ENCODE measurements around the gene TMPRSS4. TPM values are rescaled to one million over a fixed set of nuclear protein-coding genes. Genes with fewer than 3 reads are reported as not detected.

Gene TMPRSS4
- total RNA-seq, 1 experiment from 2014 or later, result not detected

DNA sequence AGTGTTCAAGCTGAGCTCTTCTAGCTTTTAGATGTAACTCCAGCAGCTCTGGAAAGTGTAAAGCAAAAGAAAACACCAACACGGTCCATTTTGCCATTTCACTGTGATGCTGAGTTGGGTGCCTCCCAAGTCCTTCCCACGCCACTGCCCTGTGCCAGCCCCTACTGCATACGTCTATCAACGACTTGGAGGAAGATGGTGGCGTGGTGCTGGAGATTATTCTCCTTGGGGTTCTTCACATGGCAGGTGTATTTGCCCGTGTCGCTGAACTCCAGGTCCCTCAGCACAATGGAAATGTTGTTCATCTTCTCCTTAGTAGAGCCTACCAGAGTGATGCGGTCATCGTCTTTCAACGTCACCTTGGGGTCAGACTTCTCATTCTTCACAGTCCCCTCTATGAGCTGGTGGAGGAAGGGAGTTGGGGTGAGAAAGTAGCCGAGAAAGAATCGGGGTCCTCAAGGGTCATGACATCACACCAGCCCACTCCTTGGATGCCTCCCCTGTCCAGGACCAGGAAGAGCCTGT lies 66.8 kb downstream of the TMPRSS4 start:
- H3K27me3 ChIP-seq (ENCODE audit: control insufficient read depth, insufficient read depth, low read length), result peaks cover 35% of the 10 kb centered on the region
- no peak overlapping the region for H3K4me3 ChIP-seq (ENCODE audit: low read depth in 2 of 2, low read length in 2 of 2)
- DNase-seq (ENCODE audit: low read depth, low spot score), result no peak
- no peak for ATAC-seq
- H3K36me3 ChIP-seq (ENCODE audit: control insufficient read depth, insufficient read depth, low read length), result no peaks in the 10 kb centered on the region
- no peaks in the 10 kb centered on the region for H3K4me1 ChIP-seq (ENCODE audit: control insufficient read depth, insufficient read depth, low read length)
- intact Hi-C loops (cut with micrococcal nuclease; ENCODE audit: unreplicated experiment) (loop anchor here (5.0 kb wide), 1 partner anchor 214 kb away; the partner anchor contains the start of gene UBE4A), in situ Hi-C loops (cut with HindIII; ENCODE audit: low pct_unique_long_range_greater_than_20kb, low sequenced_read_pairs) (no loop called here)
- CTCF ChIA-PET, result interaction anchor here (2.2 kb wide), 1 partner anchor 28 kb away, joined by 8 read pairs; no protein-coding TSS in a partner anchor
- no peaks in the 10 kb centered on the region for H3K9me3 ChIP-seq (ENCODE audit: control insufficient read depth, insufficient read depth, low read depth, low read length)
- POLR2A ChIA-PET, result interaction anchor here (1.5 kb wide), 1 partner anchor 9 kb away, joined by 3 read pairs; no protein-coding TSS in a partner anchor
- TF ChIP-seq SIN3A (IDR thresholded peaks at IDR 0.05; ENCODE audit: borderline replicate concordance, insufficient read depth, low read depth, low read length), result no peak
- TF ChIP-seq TCF7L2 (IDR thresholded peaks at IDR 0.05; ENCODE audit: low read depth, low read length), result no peak
- TF ChIP-seq POLR2AphosphoS5 (IDR thresholded peaks at IDR 0.05; ENCODE audit: low read depth, low read length), result no peak
- TF ChIP-seq, protein P1, sequence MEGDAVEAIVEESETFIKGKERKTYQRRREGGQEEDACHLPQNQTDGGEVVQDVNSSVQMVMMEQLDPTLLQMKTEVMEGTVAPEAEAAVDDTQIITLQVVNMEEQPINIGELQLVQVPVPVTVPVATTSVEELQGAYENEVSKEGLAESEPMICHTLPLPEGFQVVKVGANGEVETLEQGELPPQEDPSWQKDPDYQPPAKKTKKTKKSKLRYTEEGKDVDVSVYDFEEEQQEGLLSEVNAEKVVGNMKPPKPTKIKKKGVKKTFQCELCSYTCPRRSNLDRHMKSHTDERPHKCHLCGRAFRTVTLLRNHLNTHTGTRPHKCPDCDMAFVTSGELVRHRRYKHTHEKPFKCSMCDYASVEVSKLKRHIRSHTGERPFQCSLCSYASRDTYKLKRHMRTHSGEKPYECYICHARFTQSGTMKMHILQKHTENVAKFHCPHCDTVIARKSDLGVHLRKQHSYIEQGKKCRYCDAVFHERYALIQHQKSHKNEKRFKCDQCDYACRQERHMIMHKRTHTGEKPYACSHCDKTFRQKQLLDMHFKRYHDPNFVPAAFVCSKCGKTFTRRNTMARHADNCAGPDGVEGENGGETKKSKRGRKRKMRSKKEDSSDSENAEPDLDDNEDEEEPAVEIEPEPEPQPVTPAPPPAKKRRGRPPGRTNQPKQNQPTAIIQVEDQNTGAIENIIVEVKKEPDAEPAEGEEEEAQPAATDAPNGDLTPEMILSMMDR (IDR thresholded peaks at IDR 0.05), result no peak
- TF ChIP-seq, protein P2, sequence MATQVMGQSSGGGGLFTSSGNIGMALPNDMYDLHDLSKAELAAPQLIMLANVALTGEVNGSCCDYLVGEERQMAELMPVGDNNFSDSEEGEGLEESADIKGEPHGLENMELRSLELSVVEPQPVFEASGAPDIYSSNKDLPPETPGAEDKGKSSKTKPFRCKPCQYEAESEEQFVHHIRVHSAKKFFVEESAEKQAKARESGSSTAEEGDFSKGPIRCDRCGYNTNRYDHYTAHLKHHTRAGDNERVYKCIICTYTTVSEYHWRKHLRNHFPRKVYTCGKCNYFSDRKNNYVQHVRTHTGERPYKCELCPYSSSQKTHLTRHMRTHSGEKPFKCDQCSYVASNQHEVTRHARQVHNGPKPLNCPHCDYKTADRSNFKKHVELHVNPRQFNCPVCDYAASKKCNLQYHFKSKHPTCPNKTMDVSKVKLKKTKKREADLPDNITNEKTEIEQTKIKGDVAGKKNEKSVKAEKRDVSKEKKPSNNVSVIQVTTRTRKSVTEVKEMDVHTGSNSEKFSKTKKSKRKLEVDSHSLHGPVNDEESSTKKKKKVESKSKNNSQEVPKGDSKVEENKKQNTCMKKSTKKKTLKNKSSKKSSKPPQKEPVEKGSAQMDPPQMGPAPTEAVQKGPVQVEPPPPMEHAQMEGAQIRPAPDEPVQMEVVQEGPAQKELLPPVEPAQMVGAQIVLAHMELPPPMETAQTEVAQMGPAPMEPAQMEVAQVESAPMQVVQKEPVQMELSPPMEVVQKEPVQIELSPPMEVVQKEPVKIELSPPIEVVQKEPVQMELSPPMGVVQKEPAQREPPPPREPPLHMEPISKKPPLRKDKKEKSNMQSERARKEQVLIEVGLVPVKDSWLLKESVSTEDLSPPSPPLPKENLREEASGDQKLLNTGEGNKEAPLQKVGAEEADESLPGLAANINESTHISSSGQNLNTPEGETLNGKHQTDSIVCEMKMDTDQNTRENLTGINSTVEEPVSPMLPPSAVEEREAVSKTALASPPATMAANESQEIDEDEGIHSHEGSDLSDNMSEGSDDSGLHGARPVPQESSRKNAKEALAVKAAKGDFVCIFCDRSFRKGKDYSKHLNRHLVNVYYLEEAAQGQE (IDR thresholded peaks at IDR 0.05; ENCODE audit: insufficient read depth in 1 of 2, low read depth in 2 of 2, low read length in 1 of 2), result no peak
- no peak overlapping the region for H3K27ac ChIP-seq (ENCODE audit: low read length)
- BruUV-seq (replicated peaks), result no TSS peak

DNA sequence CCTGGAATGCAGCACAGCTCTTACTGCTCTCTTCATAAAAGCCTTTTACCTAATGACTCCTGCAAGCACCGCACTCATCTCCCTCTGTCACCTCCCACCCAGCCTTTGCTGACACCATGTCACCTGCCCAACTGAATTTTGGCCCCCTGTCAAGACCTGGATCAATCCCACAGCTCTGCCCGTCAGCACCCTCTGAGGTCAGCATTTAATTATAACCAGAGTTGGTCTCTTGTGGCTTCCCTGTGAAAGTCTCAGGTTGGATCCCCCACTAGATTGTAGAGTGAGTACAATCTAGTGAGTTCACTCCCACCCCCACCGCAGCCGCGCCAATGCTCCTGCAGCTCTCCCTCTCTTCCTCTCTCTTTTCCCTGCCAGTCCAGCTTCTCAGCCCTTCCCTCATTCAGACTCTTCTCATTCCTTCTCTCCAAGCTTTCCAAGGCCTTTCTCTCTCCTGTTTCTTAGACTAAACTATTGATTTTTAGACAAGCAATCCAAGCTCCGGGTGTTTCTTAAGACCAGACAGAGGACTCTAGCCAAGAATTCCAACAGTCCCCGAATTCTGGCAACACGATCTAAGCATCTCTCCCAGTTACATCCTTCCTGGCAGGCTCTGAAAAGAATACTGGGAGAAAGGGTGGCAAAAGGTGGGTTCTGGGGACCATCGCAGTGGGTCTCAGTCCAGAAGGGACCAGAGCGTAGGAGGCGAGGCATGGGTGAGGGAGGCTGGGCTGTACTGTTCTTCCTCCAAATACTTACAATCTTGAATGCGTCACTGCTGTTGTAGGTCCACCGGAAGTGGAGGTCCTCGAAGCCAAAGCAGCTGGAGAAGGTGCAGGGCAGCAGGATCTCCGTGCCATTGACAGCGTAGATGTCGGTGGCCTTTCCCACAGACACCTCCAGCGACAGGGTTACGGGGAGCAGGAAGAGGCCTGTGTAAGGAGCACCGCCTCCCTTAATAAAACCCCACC lies 67.7 kb downstream of the TMPRSS4 start:
- POLR2A ChIA-PET, result interaction anchor here (1.5 kb wide), 1 partner anchor 10 kb away, joined by 3 read pairs; no protein-coding TSS in a partner anchor
- TF ChIP-seq, protein P2 (IDR thresholded peaks at IDR 0.05; ENCODE audit: insufficient read depth in 1 of 2, low read depth in 2 of 2, low read length in 1 of 2), result no peak
- TF ChIP-seq POLR2AphosphoS5 (IDR thresholded peaks at IDR 0.05; ENCODE audit: low read depth, low read length) (no peak), SIN3A (IDR thresholded peaks at IDR 0.05; ENCODE audit: borderline replicate concordance, insufficient read depth, low read depth, low read length) (no peak), TCF7L2 (IDR thresholded peaks at IDR 0.05; ENCODE audit: low read depth, low read length) (no peak)
- TF ChIP-seq, protein P1 (IDR thresholded peaks at IDR 0.05), result no peak
- CTCF ChIA-PET, result interaction anchor here (0.6 to 2.2 kb wide), 2 partner anchors 27 to 146 kb away, joined by 5 to 8 read pairs; no protein-coding TSS in a partner anchor
- intact Hi-C loops (cut with micrococcal nuclease; ENCODE audit: unreplicated experiment) (loop anchor here (5.0 kb wide), 1 partner anchor 213 kb away; the partner anchor contains the start of gene UBE4A), in situ Hi-C loops (cut with HindIII; ENCODE audit: low pct_unique_long_range_greater_than_20kb, low sequenced_read_pairs) (no loop called here)
- no peak overlapping the region for H3K4me3 ChIP-seq (ENCODE audit: low read depth in 2 of 2, low read length in 2 of 2)
- no peak overlapping the region for H3K27ac ChIP-seq (ENCODE audit: low read length)
- no peaks in the 10 kb centered on the region for H3K4me1 ChIP-seq (ENCODE audit: control insufficient read depth, insufficient read depth, low read length)
- peaks cover 35% of the 10 kb centered on the region for H3K27me3 ChIP-seq (ENCODE audit: control insufficient read depth, insufficient read depth, low read length)
- H3K9me3 ChIP-seq (ENCODE audit: control insufficient read depth, insufficient read depth, low read depth, low read length), result no peaks in the 10 kb centered on the region
- no TSS peak for BruUV-seq (replicated peaks)
- H3K36me3 ChIP-seq (ENCODE audit: control insufficient read depth, insufficient read depth, low read length), result no peaks in the 10 kb centered on the region
- DNase-seq (ENCODE audit: low read depth, low spot score) (no peak), ATAC-seq (peak; percentile 23)

Data from Panc1 (cell line).